Brain microvascular endothelial cell (primary cell): ENCODE measurements around the gene PLAGL2.

Experiments used
- DNase-seq: peaks from one replicate; pipeline ENCODE4 v3.0.0-alpha.2; 2020
- H3K27ac ChIP-seq: fragments of 250-450 bp; sonication (Bioruptor Pico); 2 replicates; pipeline ENCODE4 v1.5.1; 2020; ENCODE audit warnings: mild to moderate bottlenecking, moderate library complexity
- H3K27me3 ChIP-seq: fragments of 250-450 bp; sonication (Bioruptor Pico); replicated peaks from 2 replicates; pipeline ENCODE4 v1.5.1; 2020; ENCODE audit warnings: mild to moderate bottlenecking
- H3K36me3 ChIP-seq: fragments of 250-450 bp; sonication (Bioruptor Pico); replicated peaks from 2 replicates; pipeline ENCODE4 v1.5.1; 2020; ENCODE audit warnings: mild to moderate bottlenecking
- H3K4me3 ChIP-seq: 2 replicates; pipeline ENCODE4 v1.5.1; 2011; ENCODE audit warnings: low read depth, mild to moderate bottlenecking, control low read depth, low read length, moderate library complexity
- in situ Hi-C: cut with HindIII; loops from 2 replicates; pipeline ENCODE4 v1.10.0; 2017; ENCODE audit warnings: low sequenced_read_pairs, low pct_ligation_motif_present
- TF ChIP-seq, protein P1 (sequence below): IDR thresholded peaks from 2 replicates; pipeline ENCODE4 v1.5.1; 2011; ENCODE audit warnings: low read depth, mild to moderate bottlenecking, moderate library complexity, low read length, control low read depth, inconsistent platforms; ENCODE audit errors: missing control alignments

The PLAGL2 gene

DNA sequence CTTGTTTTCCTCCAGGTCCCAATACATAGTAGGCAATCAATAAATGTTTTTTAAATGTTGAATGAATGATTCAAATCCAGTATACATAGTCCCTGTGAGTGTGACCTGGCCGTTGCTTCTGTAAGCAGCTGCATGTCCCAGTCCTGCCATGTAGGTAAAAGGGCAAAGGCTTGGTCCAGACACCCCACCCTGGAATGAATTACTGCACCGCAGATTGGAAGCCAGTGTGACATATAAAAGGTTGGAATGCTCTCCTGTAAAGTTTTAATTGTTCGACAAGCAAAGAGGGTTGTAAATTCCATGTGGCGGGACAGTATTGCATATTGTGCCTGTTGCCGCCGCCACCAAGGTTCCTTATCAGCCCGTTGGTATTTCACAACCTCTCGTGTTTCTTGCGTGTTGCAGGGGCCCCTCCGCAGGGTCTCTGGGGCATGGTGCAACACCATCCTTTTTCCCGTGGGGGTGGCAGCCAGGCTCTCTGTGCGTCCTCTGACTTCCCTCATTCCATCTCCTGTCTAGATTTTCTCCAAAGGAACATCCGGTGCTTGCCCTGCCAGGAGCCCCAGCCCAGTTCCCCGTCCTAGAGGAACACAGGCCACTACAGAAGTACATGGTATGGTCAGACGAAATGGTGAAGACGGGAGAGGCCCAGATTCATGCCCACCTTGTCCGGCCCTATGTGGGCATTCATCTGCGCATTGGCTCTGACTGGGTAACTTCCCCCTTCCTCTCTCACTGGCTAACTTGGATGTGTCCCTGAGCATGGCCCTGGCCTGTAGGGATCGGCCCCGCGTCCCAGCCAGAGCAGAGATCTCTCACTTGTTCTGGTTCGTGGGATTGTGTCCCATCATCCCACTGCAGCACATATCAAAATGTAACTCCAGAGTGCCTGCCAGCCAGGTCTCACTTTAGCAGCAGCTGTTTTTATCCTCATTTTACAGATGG is 20.5 kb upstream of the PLAGL2 start:
- in situ Hi-C loops: no loop called here
- H3K27me3 ChIP-seq: no peaks in the 10 kb centered on the region
- no peak overlapping the region for H3K4me3 ChIP-seq
- TF ChIP-seq, protein P1, sequence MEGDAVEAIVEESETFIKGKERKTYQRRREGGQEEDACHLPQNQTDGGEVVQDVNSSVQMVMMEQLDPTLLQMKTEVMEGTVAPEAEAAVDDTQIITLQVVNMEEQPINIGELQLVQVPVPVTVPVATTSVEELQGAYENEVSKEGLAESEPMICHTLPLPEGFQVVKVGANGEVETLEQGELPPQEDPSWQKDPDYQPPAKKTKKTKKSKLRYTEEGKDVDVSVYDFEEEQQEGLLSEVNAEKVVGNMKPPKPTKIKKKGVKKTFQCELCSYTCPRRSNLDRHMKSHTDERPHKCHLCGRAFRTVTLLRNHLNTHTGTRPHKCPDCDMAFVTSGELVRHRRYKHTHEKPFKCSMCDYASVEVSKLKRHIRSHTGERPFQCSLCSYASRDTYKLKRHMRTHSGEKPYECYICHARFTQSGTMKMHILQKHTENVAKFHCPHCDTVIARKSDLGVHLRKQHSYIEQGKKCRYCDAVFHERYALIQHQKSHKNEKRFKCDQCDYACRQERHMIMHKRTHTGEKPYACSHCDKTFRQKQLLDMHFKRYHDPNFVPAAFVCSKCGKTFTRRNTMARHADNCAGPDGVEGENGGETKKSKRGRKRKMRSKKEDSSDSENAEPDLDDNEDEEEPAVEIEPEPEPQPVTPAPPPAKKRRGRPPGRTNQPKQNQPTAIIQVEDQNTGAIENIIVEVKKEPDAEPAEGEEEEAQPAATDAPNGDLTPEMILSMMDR: no peak
- peaks cover 44% of the 10 kb centered on the region for H3K36me3 ChIP-seq
- H3K27ac ChIP-seq: no peak overlapping the region
- no peak for DNase-seq

DNA sequence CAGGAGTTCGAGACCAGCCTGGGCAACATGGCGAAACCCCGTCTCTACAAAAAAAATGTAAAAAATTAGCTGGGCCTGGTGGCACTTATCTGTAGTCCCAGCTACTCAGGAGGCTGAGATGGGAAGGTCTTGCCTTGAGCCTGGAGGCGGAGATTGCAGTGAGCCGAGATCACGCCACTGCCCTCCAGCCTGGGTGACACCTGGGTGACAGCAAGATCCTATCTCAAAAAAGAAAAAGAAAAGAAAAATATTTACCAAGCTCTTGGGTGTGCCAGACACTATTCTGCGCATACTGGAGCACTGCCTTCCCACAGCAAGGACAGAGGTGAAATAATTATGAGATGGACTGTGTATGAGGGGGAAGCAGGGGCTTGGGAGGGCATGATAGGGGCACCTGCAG is 19.8 kb upstream of the PLAGL2 start:
- in situ Hi-C loops: no loop called here
- TF ChIP-seq, protein P1: no peak
- DNase-seq: no peak

DNA sequence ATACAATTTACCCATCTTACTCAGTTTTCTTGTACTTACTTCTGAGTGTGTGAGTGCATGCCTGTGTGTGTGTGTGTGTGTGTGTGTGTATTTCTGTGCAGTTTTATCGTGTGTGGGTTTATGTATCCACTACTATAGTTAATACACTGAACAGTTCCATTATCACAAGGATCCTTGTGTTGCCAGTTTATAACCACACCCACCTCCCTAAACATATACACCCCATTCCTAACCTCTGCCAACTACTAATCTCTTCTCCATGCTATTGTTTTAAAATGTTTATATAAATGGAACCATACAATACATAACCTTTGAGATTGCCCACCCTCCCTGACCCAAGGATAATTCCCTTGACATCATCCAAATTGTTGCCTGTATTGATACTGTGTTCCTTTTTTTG is 18.8 kb upstream of the PLAGL2 start:
- Histone ChIP-seq H3K27me3 (no peaks in the 10 kb centered on the region), H3K36me3 (peaks cover 43% of the 10 kb centered on the region), H3K27ac (no peak overlapping the region), H3K4me3 (no peak overlapping the region)
- TF ChIP-seq, protein P1: no peak
- no peak for DNase-seq
- in situ Hi-C loops: no loop called here

More for the DNA sequence above, 19.8 kb upstream of the PLAGL2 start:
- Histone ChIP-seq H3K4me3 (no peak overlapping the region), H3K36me3 (peaks cover 41% of the 10 kb centered on the region), H3K27ac (no peak overlapping the region), H3K27me3 (no peaks in the 10 kb centered on the region)

DNA sequence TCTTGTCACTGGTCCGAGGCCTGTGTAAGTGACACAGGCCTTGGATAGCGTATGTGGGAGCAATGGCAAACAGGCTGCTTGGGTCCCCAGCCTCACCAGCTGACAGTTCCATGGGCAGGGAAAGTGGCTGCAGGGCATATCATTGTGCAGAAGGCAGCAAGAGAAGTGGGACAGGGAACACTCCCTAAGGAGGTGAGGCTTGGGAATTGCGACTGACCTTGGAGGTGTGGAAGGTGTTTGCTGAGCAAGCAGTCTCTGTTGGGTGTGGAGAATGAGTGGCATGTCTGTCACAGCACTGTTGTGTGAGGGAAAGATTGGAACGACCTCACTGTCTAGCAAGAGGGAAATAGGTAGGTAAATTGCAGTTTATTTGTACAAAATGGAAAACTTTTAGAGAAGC is 16.9 kb upstream of the PLAGL2 start:
- TF ChIP-seq, protein P1: no peak
- H3K36me3 ChIP-seq: peaks cover 38% of the 10 kb centered on the region
- in situ Hi-C loops: no loop called here

DNA sequence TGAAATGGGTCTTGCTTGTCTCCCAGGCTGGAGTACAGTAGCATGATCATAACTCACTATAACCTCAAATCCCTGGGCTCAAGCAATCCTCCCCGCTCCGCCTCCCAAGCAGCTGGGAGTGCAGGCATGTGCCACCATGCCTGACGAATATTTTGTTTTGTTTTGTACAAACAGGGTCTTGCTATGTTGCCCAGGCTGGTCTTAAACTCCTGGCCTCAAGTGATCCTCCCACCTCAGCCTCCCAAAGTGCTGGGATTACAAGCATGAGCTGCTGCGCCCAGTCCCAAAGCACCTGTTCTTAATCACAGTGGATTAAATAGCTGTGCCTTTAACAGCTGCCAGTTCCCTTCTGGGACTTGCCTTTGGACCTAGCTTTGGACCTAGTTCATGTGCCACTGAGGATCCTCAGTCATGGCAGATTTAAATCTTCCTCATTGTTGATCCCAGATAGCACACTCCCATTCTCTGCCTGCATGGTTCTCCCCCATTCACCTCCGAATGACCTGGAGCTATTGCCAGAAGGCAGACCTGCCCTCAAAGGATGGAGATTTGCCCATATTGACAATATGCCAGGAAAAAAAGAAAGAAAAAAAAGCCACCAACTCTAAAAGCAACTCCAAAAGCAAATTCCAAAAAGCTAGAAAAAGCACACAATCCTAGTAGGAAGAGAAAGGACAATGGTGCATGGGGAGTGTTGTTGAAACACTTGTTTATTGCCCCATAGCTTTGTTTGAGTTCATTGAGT is 10.8 kb upstream of the PLAGL2 start:
- TF ChIP-seq, protein P1: no peak
- Histone ChIP-seq H3K27ac (no peak overlapping the region), H3K36me3 (peaks cover 53% of the 10 kb centered on the region), H3K4me3 (no peak overlapping the region), H3K27me3 (no peaks in the 10 kb centered on the region)
- no peak for DNase-seq
- in situ Hi-C loops: no loop called here

More for the DNA sequence above, 16.9 kb upstream of the PLAGL2 start:
- H3K27me3 ChIP-seq: no peaks in the 10 kb centered on the region
- no peak overlapping the region for H3K27ac ChIP-seq
- H3K4me3 ChIP-seq: no peak overlapping the region
- no peak for DNase-seq
